ENCODE data around the gene OR8H3.

DNA sequence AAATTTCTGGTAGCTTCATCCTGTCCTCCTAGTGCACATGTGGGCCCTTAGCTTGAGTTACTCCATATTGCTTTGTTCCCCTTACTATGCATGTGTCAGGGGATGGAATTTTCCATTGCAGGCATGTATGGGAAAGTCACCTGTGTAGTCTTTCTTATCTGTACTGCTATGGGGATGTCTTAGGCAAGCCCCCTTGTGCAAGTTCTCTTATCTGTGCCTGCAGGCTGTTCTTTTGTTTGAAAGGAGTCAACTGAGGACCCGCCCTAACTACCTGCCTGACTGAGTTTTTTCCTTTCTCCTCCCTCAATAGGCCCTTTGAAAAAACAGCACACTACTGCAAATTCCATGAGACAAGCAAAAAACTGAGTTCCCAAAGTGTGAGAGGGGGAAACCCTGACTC, 29.2 kb downstream of the OR8H3 start:
- TF ChIP-seq BHLHE40 (IDR thresholded peaks at IDR 0.05; ENCODE audit: low read length) (no peak), FOSL1 (tag; conservative IDR thresholded peaks at IDR 0.05) (no peak), EHMT2 (IDR thresholded peaks at IDR 0.05) (no peak), POLR2A (conservative IDR thresholded peaks at IDR 0.05) (no peak), MEIS2 (IDR thresholded peaks at IDR 0.05; ENCODE audit: partially characterized antibody) (no peak), EZH2 (IDR thresholded peaks at IDR 0.05; ENCODE audit: borderline replicate concordance, low read depth, low read length) (no peak), KLF10 (CRISPR knock-in tag; IDR thresholded peaks at IDR 0.05) (no peak), MYC (IDR thresholded peaks at IDR 0.05; ENCODE audit: low read depth, low read length) (no peak), MYC (CRISPR knock-in tag; IDR thresholded peaks at IDR 0.05; ENCODE audit: borderline replicate concordance, low read depth) (no peak), FOXM1 (IDR thresholded peaks at IDR 0.05; ENCODE audit: low read depth) (no peak), FOXM1 (CRISPR knock-in tag; IDR thresholded peaks at IDR 0.05; ENCODE audit: low read depth) (no peak), SRSF9 (IDR thresholded peaks at IDR 0.05; ENCODE audit: borderline replicate concordance, low read depth, low read length) (no peak), HCFC1 (IDR thresholded peaks at IDR 0.05; ENCODE audit: low read depth, low read length) (no peak), SMARCB1 (IDR thresholded peaks at IDR 0.05; ENCODE audit: insufficient read length, low read depth) (no peak)
- TF ChIP-seq, protein P1, sequence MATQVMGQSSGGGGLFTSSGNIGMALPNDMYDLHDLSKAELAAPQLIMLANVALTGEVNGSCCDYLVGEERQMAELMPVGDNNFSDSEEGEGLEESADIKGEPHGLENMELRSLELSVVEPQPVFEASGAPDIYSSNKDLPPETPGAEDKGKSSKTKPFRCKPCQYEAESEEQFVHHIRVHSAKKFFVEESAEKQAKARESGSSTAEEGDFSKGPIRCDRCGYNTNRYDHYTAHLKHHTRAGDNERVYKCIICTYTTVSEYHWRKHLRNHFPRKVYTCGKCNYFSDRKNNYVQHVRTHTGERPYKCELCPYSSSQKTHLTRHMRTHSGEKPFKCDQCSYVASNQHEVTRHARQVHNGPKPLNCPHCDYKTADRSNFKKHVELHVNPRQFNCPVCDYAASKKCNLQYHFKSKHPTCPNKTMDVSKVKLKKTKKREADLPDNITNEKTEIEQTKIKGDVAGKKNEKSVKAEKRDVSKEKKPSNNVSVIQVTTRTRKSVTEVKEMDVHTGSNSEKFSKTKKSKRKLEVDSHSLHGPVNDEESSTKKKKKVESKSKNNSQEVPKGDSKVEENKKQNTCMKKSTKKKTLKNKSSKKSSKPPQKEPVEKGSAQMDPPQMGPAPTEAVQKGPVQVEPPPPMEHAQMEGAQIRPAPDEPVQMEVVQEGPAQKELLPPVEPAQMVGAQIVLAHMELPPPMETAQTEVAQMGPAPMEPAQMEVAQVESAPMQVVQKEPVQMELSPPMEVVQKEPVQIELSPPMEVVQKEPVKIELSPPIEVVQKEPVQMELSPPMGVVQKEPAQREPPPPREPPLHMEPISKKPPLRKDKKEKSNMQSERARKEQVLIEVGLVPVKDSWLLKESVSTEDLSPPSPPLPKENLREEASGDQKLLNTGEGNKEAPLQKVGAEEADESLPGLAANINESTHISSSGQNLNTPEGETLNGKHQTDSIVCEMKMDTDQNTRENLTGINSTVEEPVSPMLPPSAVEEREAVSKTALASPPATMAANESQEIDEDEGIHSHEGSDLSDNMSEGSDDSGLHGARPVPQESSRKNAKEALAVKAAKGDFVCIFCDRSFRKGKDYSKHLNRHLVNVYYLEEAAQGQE (IDR thresholded peaks at IDR 0.05; ENCODE audit: borderline replicate concordance) = no peak
- TF ChIP-seq, protein P1 (CRISPR knock-in tag; IDR thresholded peaks at IDR 0.05; ENCODE audit: low read depth) = no peak
- TF ChIP-seq, protein P2, sequence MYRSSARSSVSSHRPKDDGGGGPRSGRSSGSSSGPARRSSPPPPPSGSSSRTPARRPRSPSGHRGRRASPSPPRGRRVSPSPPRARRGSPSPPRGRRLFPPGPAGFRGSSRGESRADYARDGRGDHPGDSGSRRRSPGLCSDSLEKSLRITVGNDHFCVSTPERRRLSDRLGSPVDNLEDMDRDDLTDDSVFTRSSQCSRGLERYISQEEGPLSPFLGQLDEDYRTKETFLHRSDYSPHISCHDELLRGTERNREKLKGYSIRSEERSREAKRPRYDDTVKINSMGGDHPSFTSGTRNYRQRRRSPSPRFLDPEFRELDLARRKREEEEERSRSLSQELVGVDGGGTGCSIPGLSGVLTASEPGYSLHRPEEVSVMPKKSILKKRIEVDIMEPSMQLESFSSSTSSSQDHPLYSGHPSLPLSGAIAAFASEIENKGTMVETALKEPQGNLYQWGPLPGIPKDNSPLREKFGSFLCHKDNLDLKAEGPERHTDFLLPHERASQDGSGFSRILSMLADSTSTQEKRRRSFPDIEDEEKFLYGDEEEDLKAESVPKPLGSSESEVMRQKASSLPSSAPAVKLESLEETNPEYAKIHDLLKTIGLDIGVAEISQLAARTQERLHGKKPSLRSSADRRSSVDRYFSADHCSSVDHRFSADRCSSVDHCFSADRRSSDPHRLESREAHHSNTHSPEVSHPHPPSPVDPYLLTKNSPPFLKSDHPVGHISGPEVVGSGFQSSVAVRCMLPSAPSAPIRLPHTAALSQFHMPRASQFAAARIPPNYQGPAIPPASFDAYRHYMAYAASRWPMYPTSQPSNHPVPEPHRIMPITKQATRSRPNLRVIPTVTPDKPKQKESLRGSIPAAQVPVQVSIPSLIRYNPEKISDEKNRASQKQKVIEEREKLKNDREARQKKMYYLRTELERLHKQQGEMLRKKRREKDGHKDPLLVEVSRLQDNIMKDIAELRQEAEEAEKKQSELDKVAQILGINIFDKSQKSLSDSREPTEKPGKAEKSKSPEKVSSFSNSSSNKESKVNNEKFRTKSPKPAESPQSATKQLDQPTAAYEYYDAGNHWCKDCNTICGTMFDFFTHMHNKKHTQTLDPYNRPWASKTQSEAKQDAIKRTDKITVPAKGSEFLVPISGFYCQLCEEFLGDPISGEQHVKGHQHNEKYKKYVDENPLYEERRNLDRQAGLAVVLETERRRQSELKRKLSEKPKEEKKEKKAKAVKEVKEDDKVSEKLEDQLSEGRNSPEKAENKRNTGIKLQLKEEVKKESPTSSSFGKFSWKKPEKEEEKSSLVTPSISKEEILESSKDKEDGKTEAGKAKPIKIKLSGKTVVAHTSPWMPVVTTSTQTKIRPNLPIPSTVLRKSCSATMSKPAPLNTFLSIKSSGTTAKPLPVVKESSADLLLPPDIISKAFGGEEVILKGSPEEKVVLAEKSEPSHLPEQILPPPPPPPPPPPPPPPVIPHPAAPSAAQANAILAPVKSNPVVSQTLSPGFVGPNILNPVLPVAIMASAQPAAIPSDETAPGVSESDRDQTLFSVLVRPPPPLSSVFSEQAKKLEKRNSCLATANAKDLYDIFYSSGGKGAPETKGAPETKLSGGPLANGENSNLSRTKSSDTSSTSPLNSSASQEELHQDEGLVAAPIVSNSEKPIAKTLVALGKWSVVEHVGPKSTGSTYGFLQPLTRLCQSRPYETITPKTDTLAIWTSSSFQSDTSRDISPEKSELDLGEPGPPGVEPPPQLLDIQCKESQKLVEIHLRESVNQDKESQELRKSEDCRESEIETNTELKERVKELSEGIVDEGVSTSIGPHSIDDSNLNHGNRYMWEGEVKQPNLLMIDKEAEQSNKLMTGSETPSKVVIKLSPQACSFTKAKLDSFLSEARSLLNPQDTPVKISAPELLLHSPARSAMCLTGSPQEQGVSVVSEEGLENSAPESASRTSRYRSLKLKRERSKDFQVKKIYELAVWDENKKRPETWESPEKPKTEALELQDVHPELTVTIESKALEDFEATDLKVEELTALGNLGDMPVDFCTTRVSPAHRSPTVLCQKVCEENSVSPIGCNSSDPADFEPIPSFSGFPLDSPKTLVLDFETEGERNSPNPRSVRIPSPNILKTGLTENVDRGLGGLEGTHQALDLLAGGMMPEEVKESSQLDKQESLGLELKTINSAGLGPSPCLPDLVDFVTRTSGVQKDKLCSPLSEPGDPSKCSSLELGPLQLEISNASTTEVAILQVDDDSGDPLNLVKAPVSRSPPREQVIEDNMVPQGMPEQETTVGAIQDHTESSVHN (IDR thresholded peaks at IDR 0.05; ENCODE audit: borderline replicate concordance in 1 of 2, low read depth in 1 of 2) = no peak
